K562 (cell line): Measurements from ENCODE around the gene SLC2A4. TPM values are rescaled to one million over a fixed set of nuclear protein-coding genes. Genes with fewer than 3 reads are reported as not detected.

Source experiments
- CCAR2 ChIP-seq: fragments of 200-400 bp; formaldehyde crosslinking; IDR thresholded peaks from 2 replicates; pipeline ENCODE4 v1.6.1; 2017; ENCODE audit warnings: mild to moderate bottlenecking, low read depth, low read length
- E2F6 ChIP-seq, 2 experiments: IDR thresholded peaks; 2 replicates each; pipeline ENCODE4 v1.6.1; 2011; ENCODE audit warnings: borderline replicate concordance in 1 of 2, control low read depth in 1 of 2, low read depth in 1 of 2, low read length in 1 of 2, mild to moderate bottlenecking in 1 of 2, mixed read lengths in 1 of 2, moderate library complexity in 1 of 2; ENCODE audit not compliant: insufficient read depth in 1 of 2, insufficient read length in 1 of 2, poor library complexity in 1 of 2, severe bottlenecking in 1 of 2; ENCODE audit errors: extremely low read depth in 1 of 2
- FOXK2 ChIP-seq, 2 experiments: fragments of 450-650 bp; IDR thresholded peaks in 1 of 2; conservative IDR thresholded peaks in 1 of 2; 2 replicates each; pipeline ENCODE4 v1.6.1; 2016; ENCODE audit warnings: low read depth in 2 of 2, mild to moderate bottlenecking in 1 of 2
- KLF16 ChIP-seq: IDR thresholded peaks from 2 replicates; pipeline ENCODE4 v1.6.1; 2016; ENCODE audit warnings: antibody characterized with exemption
- MTA3 ChIP-seq: fragments of 450-650 bp; formaldehyde crosslinking; IDR thresholded peaks from 2 replicates; pipeline ENCODE4 v1.6.1; 2017; ENCODE audit warnings: mild to moderate bottlenecking, borderline replicate concordance
- NFIC ChIP-seq: fragments of 450-650 bp; IDR thresholded peaks from 2 replicates; pipeline ENCODE4 v1.6.1; 2017; ENCODE audit warnings: mild to moderate bottlenecking, inconsistent platforms
- RFX1 ChIP-seq: fragments of 450-650 bp; IDR thresholded peaks from 2 replicates; pipeline ENCODE4 v1.6.1; 2016; ENCODE audit warnings: mild to moderate bottlenecking, moderate library complexity
- RNF219 ChIP-seq: fragments of 250-450 bp; sonication (Bioruptor Pico); IDR thresholded peaks from 2 replicates; pipeline ENCODE4 v1.5.0; 2022; ENCODE audit warnings: mild to moderate bottlenecking
- U2AF2 ChIP-seq: fragments of 200-400 bp; formaldehyde crosslinking; optimal IDR thresholded peaks from 2 replicates; pipeline ENCODE3; 2017; ENCODE audit warnings: low read depth, mild to moderate bottlenecking, low read length
- ZNF318 ChIP-seq, 2 experiments: fragments of 450-650 bp; IDR thresholded peaks; 2 replicates each; pipeline ENCODE4 v1.6.1; 2016; ENCODE audit warnings: mild to moderate bottlenecking in 2 of 2, borderline replicate concordance in 1 of 2, low read depth in 1 of 2, moderate library complexity in 1 of 2
- ZNF717 ChIP-seq: fragments of 250-450 bp; sonication (Bioruptor Pico); IDR thresholded peaks from 2 replicates; pipeline ENCODE4 v1.5.0; 2021
- polyA plus RNA-seq, 8 experiments: library from polyadenylated mRNA; depleted of rRNA in 4 of 8; stranded (reverse) in 5 of 8; unstranded in 3 of 8; fragments of >200 nt; fragmentation: Nextera tagmentation in 2 of 8; fragmentation: Illumina TruSeq in 1 of 8; extraction: Ambion mirVana in 2 of 8; extraction: Trizol in 1 of 8; gene quantifications; 2 replicates each; pipeline versions ENCODE4 v1.2.1 to v1.2.3, GENCODE V29; 2011 to 2014; ENCODE audit warnings: inconsistent platforms in 1 of 8, missing spikeins in 1 of 8
- total RNA-seq, 7 experiments: library from RNA; depleted of rRNA in 6 of 7; stranded (reverse); fragments of >200 nt in 6 of 7; fragmentation: Illumina TruSeq in 2 of 7; extraction: Trizol in 2 of 7; gene quantifications; 2 replicates each; pipeline versions ENCODE4 v1.2.1 to v1.2.3, GENCODE V29; 2011 to 2021; ENCODE audit warnings: low replicate concordance in 1 of 7
- TF ChIP-seq, protein P1 (sequence below): fragments of 250-450 bp; sonication (Bioruptor Pico); IDR thresholded peaks from 2 replicates; pipeline ENCODE4 v1.5.0; 2020; ENCODE audit warnings: mild to moderate bottlenecking

Gene SLC2A4
- total and polyA plus RNA-seq, 9 of the 15 experiments (the other 6 are each of a cell fraction or from before 2014, with no cell fraction given): 0.74 to 3.5 (median 1.6) TPM

DNA sequence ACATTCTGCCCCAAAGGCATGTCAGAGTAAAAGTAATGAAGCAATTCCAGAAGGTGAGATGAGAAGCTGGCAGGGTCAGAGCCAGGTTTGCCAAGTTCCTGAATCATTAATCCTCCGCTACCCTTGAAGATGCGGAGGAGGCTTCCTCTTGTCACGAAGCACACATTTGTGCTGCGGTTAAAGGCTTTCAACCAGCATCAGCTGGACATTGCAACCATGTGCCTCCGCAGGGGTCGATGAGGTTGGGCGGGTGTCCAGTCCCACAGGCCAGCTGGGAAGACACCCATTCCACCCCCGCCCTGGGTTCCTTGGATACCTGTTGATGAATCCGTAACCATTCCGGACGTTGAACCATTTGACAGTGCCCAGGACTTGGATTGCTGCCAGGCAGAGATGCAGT is 11.6 kb downstream of the SLC2A4 start (continued):
- TF ChIP-seq RNF219 (CRISPR knock-in tag): no peak
- TF ChIP-seq FOXK2 (conservative IDR thresholded peaks at IDR 0.05 in 1 of 2, IDR thresholded peaks at IDR 0.05 in 1 of 2; ENCODE audit: low read depth in 2 of 2): no peak
- TF ChIP-seq U2AF2: no peak
- TF ChIP-seq, protein P1, sequence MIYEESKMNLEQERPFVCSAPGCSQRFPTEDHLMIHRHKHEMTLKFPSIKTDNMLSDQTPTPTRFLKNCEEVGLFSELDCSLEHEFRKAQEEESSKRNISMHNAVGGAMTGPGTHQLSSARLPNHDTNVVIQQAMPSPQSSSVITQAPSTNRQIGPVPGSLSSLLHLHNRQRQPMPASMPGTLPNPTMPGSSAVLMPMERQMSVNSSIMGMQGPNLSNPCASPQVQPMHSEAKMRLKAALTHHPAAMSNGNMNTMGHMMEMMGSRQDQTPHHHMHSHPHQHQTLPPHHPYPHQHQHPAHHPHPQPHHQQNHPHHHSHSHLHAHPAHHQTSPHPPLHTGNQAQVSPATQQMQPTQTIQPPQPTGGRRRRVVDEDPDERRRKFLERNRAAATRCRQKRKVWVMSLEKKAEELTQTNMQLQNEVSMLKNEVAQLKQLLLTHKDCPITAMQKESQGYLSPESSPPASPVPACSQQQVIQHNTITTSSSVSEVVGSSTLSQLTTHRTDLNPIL (CRISPR knock-in tag): no peak
- peak in 1 of 2 experiments; percentile 47 for TF ChIP-seq E2F6 (IDR thresholded peaks at IDR 0.05; ENCODE audit: borderline replicate concordance in 1 of 2, extremely low read depth in 1 of 2, insufficient read depth in 1 of 2, insufficient read length in 1 of 2, low read depth in 1 of 2, low read length in 1 of 2, poor library complexity in 1 of 2, severe bottlenecking in 1 of 2)
- TF ChIP-seq NFIC: peak; percentile 85
- peak; percentile 65; the same call in 1 of the 2 replicates for TF ChIP-seq KLF16
- TF ChIP-seq CCAR2: no peak
- no peak for TF ChIP-seq MTA3
- no peak for TF ChIP-seq RFX1
- TF ChIP-seq ZNF717: no peak
- peak in 1 of 2 experiments; percentile 34; a peak in 1 of 4 replicates for TF ChIP-seq ZNF318 (IDR thresholded peaks at IDR 0.05; ENCODE audit: borderline replicate concordance in 1 of 2, low read depth in 1 of 2)
